GM13976 (cell line): ENCODE measurements around the gene IL21R.
"Not testable (repeated sequence)": the region's sequence is repeated elsewhere in the genome, so short reads cannot be mapped to it uniquely, and the experiment has no call there.

ENCODE experiments used
- DNase-seq: peaks from one replicate; pipeline ENCODE4 v3.0.0; 2012; ENCODE audit warnings: low spot score
- CTCF ChIP-seq: IDR thresholded peaks from 2 replicates; pipeline ENCODE4 v1.5.1; 2012; ENCODE audit warnings: borderline replicate concordance, mild to moderate bottlenecking; ENCODE audit not compliant: insufficient read depth; ENCODE audit errors: extremely low read depth, missing control alignments, control extremely low read depth
- in situ Hi-C: fragments of 300-500 bp; cut with MboI; formaldehyde crosslinking; loops from one replicate; pipeline ENCODE4 v1.12.0; 2022; ENCODE audit warnings: low sequenced_read_pairs, mixed read lengths, inconsistent platforms; ENCODE audit not compliant: unreplicated experiment

IL21R gene

DNA sequence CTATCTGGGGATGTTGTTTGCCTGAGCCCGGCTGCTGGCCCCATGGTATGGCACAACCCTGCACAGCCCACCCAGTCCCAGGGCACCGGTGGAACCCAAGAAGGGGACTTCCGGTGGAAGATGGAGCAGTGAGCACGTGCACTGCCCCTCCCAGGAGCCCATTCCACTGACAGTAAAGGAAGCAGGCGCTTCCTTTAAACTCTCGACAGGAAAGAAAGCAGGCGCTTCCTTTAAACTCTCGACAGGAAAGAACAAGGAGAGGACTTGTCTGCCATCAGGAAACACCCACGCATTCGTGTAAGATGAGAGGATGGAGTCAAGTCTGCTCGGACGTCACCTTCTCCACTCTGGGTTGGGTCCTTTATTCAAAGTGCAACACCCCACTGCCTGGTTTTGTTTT is 53.7 kb downstream of the IL21R start:
- in situ Hi-C loops = loop anchor here (10.0 to 25.0 kb wide), 4 partner anchors 81 to 1618 kb away; no protein-coding TSS in a partner anchor

DNA sequence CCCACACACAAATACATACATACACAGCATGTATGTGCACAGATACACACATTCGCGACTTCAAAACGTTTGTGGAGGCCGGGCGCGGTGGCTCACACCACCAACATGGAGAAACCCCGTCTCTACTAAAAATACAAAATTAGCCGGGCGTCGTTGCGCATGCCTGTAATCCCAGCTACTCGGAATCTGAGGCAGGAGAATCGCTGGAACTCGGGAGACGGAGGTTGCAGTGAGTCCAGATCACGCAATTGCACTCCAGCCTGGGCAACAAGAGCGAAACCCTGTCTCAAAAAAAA is 55.6 kb downstream of the IL21R start:
- not testable (repeated sequence) for DNase-seq
- in situ Hi-C loops = loop anchor here (10.0 to 25.0 kb wide), 4 partner anchors 83 to 1620 kb away; no protein-coding TSS in a partner anchor

More for the DNA sequence above, 53.7 kb downstream of the IL21R start:
- TF ChIP-seq CTCF = no peak
- no peak for DNase-seq

- TF ChIP-seq CTCF = no peak
- in situ Hi-C loops = loop anchor here (10.0 to 25.0 kb wide), 4 partner anchors 83 to 1621 kb away; no protein-coding TSS in a partner anchor
- no peak for DNase-seq
These were observed 56.3 kb downstream of the IL21R start for GRCh38 chr16:27458258-27458657.

GRCh38 chr16:27458987-27459688 is 57.2 kb downstream of the IL21R start:
- in situ Hi-C loops = loop anchor here (10.0 to 25.0 kb wide), 4 partner anchors 84 to 1622 kb away; no protein-coding TSS in a partner anchor
- no peak for DNase-seq
- TF ChIP-seq CTCF = no peak

DNA sequence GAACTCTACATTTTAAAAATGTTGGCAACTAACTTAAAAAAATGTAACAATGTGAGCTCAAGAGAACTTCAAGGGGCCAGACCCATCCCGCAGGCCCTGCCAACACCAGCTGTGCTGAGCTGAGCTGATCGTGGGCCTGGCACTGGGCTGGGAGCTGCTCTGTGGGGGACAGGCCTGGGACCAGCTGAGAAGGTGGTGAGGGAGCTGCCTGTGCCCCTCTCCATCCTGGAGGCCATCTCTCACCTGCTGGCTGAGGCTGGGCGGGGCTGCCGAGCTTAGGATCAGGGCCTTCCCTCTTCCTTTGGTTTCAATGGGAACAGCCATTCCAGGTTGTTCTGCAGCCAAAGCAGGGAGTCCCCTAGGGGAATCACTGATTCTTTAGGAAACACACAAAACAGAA is 58.2 kb downstream of the IL21R start:
- in situ Hi-C loops = loop anchor here (25.0 kb wide), 1 partner anchor 1623 kb away; no protein-coding TSS in a partner anchor
- DNase-seq = no peak
- TF ChIP-seq CTCF = no peak

DNA sequence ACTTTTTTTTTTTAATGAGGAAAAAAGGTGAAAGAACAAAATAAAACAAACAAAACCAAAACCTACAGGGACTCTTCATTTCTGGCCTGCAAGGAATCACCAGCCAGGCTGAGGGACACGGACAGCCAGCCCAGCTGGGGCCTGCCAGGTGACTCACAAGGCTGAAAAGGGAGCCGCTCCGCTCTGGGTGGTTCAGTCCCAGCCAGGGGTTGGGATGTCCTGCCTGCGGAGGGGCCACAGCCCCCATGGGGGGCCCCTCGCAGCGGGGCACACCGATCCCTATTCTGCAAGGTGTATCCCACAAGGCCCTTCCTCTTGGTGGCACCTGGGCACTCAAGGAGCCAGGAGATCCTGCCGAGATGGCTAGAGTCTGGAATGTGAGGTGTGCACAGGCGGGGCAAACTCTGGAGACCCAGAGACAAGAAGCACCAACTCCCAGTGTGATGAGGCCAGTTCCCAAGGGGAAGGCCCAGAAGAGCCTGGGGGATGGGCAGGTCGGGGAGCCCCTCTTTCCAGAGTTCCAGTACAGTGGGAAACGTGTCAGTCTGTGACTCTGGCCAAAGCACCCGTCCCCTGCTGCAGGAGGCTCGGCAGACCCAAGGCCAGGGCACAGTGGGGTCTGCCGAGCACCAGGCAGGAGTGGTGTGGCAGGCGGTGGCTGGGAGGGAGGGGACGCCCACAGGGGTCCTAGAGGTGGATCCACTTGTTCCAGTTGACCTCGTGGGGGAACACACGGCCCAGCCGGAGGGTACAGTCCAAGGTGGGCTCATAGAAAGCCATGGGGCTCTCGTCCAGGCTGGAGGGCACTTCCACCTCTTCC is 58.9 kb downstream of the IL21R start:
- DNase-seq = no peak
- TF ChIP-seq CTCF = no peak
- in situ Hi-C loops = loop anchor here (25.0 kb wide), 1 partner anchor 1624 kb away; no protein-coding TSS in a partner anchor

GRCh38 chr16:27461483-27462171 is 59.7 kb downstream of the IL21R start:
- in situ Hi-C loops = loop anchor here (25.0 kb wide), 1 partner anchor 1624 kb away; no protein-coding TSS in a partner anchor
- no peak for TF ChIP-seq CTCF

More at GRCh38 chr16:27461483-27462171, 59.7 kb downstream of the IL21R start:
- no peak for DNase-seq
